KBM-7 (cell line): ENCODE measurements around the gene RPL22.

ENCODE experiments used
- DNase-seq: peaks from one replicate; pipeline ENCODE4 v3.0.0-alpha.2; 2015
- in situ Hi-C: fragments of 300-500 bp; cut with MboI; formaldehyde crosslinking; loops from 2 replicates; pipeline ENCODE4 v1.14.3; 2020; ENCODE audit warnings: low sequenced_read_pairs, low pct_unique_long_range_greater_than_20kb, mixed read lengths

RPL22 gene

GRCh38 chr1:6178751-6179563 is 20.4 kb downstream of the RPL22 start:
- in situ Hi-C loops: no loop called here
- no peak for DNase-seq

- in situ Hi-C loops: no loop called here
- no peak for DNase-seq
Measured at GRCh38 chr1:6177681-6178380, 21.6 kb downstream of the RPL22 start.

- in situ Hi-C loops: no loop called here
- no peak for DNase-seq
Measured at GRCh38 chr1:6176779-6177178, 22.6 kb downstream of the RPL22 start.

DNA sequence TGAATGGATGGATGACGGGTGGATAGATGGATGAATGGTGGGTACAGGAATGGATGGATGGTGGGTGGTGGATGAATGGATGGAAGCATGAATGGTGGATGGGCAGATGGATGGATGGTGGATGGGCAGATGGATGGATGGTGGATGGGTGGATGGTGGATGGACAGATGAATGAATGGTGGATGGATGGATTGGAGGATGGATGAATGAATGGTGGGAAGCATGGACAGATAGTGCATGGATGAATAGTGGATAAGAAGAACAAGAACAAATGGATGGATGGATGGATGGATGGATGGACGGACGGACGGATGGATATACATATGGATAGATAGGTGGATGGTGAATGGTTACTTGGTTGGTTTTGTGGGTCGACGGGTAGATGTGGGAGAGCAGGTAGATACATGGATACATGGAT is 24.0 kb downstream of the RPL22 start:
- in situ Hi-C loops: no loop called here
- DNase-seq: no peak

DNA sequence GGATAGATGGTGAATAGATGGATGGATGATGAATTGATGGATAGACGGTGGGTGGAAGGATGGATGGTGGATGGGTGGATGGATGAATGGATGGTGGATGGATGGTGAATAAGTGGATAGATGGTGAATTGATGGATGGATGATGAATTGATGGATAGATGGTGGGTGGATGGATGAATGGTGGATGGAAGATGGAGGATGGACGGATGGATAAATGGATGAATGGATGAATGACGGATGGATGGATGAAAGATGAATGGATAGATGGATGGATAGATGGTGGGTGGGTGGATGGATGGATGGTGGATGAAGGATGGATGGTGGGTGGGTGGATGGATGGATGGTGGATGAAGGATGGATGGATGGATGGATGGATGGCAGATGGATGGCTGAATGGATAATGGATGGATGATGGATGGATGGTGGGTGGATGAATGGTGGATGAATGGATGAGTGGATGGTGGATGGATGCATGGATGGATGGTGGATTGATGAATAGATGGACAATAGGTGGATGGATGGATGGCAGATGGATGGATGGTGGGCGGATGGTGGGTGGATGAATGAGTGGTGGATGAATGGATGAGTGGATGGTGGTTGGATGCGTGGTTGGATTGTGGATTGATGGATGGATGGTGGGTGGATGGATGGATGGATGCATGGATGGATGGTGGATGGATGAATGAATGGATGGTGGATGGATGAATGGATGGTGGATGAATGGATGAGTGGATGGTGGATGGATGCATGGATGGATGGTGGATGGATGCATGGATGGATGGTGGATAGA is 24.6 kb downstream of the RPL22 start:
- in situ Hi-C loops: no loop called here
- no peak for DNase-seq

- DNase-seq: no peak
- in situ Hi-C loops: no loop called here
Measured at GRCh38 chr1:6172549-6172948, 26.8 kb downstream of the RPL22 start.

DNA sequence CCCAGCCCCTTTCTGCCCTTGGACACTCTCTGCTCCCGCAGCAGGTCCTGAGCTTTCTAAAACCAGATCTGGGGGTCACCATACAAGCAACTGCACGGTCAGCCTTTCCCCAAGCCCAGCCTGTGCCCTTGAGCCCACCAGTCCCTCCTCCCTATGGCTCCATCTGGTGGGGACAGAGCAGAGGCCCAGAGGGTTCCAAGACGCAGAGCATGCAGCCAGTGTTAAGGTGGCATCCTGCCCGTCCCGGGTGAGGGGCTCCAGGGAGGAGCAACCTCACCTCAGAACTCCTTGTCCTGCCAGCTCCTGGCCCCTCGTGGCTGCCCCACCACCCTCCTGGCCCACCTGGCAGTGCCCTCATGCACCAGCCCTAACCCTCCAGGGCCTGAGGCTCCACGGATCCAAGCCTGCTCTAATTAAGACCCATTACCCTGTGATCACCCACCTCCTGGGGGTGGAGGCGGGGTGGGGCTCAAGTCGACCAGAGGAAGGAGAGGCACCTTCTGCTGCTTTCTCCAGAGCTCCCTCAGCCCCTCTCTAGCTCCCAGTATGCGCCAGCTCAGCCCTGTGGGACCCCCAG is 27.8 kb downstream of the RPL22 start:
- in situ Hi-C loops: no loop called here
- no peak for DNase-seq

GRCh38 chr1:6170742-6171201 is 28.6 kb downstream of the RPL22 start:
- no peak for DNase-seq

GRCh38 chr1:6170116-6170741 is 29.2 kb downstream of the RPL22 start:
- in situ Hi-C loops: no loop called here
- DNase-seq: no peak

More at GRCh38 chr1:6170742-6171201, 28.6 kb downstream of the RPL22 start:
- in situ Hi-C loops: no loop called here

DNA sequence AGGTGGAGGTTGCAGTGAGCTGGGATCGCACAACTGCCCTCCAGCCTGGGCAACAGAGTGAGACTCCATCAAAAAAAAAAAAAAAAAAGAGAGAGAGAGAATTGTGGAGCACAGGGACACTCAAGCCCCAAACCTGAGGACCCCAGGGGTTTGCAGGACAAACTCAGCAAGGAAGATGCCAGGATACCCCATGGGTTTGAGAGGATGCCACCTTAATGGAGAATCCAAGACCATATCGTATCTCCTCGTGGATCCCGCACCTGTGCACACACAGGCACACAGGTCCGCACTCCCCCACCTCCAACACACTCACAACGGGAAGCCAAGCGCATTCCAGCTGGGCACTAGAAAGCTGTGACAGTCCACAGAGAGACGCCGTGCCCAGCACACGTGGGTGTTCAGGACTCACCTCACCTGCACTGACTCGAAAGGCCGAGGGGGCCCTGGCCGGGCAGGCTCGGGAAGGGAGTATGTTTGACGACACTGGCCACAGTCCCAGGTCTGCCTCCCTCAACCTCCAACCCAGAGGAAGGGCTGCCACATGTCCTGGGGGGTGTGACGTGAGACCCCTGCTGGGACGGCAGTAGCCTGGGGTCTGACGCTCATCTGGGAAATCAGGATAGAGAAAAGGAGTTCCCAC is 30.3 kb downstream of the RPL22 start:
- in situ Hi-C loops: no loop called here
- DNase-seq: no peak

DNA sequence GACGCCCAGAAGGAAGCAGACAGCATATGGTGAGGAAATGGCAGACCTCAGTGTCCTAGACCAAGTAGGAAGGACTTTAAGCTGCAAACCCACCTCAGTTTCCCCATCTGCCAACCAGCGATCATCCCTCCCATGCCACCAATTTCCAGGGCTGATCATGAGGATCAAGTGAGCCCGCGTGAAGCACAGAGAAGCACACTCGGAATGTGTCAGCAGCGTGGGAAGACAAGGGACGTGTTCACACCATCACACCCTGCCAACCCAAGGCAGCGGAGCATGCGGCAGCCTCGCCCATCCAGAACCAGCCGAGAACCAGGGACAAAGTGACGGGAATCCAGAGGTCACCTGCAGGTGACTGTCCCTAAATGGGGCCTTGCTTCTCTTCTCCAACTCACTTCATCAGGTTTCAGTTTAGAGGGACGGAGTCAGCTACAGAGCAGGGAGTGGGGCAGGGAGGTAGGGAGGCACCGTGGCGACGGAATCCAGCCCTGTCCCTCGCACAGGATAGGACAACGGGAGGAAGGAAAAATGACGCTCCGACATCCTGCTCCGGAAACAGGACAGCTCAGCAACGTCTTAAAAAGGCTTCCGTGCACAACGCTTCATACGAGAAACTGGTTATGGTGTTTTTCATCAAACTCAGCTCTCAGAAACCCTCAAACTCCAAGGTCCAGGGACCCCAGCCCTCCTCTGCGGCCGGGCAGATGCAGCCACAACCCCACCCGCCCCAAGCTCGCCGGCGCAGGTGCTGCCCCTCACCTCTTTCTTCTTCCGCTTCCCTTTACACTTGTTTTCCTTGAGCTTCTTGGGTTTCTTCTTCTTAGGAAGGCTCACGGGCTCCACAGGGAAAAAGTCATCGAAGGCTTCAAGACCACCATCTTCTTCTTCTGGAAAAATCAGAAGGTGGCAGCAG is 31.7 kb downstream of the RPL22 start:
- in situ Hi-C loops: no loop called here
- DNase-seq: no peak

DNA sequence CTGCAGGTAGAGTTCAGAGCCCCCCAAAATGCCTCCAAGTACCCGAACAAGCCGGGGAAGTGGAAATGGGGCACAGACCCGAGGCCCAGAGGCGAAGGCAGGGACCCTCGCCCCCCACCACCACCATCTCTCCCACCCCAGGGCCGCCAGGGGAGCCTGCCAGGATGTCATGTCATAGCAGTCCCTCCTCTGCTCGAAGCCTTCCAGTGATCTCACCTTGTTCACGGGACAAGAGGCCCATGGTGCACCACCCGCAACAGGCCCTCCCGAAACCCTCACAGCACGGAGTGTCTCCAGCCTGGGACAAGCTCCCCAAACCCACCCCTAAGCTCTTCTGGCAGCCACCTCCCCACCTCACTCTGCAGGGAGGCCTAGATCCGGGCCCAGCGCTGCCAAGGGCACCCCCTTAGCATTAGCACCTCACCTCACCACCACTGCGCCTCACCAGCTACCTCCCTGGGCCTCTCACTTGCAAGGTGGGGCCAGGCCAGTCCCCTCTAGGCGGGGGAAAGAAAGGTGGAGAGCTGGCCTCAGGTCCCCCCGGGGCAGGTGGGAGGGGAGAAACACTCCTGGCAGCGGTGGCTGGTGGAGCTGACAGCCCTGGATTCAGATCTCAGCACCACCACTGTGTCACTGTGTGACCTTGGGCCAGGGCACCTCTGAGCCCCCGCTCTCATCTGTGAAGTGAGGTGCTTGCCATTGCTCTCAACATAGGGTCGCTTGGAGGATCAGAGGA is 32.6 kb downstream of the RPL22 start:
- DNase-seq: no peak
- in situ Hi-C loops: no loop called here

- in situ Hi-C loops: no loop called here
- no peak for DNase-seq
Measured at GRCh38 chr1:6166221-6166620, 33.2 kb downstream of the RPL22 start.

DNA sequence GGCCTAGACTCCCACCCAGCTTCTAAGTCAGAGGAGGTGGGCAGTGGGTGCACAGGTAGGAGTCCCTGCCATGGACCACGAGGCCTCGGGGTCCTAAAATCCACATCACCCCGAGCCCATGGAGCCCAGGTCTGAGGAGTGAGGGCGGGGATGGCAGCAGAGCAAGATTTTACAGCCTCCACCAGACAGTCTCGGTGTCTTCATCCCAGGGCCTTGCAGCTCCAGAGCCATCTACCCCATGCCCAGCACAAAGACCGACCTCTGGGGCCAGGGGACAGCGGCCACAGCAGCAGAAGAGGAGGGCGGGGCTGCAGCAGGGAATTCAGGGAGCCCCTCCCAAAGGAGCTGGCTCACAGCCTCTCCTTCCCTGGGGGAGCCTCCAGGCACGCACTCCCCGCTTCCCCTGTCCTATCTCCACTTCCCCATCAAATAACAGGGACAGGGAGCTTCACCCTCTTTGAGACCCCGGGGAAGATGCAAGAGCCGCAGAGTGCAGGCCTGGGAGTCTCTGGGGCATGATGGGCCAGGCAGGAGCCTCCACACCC is 33.9 kb downstream of the RPL22 start:
- in situ Hi-C loops: no loop called here
- no peak for DNase-seq

DNA sequence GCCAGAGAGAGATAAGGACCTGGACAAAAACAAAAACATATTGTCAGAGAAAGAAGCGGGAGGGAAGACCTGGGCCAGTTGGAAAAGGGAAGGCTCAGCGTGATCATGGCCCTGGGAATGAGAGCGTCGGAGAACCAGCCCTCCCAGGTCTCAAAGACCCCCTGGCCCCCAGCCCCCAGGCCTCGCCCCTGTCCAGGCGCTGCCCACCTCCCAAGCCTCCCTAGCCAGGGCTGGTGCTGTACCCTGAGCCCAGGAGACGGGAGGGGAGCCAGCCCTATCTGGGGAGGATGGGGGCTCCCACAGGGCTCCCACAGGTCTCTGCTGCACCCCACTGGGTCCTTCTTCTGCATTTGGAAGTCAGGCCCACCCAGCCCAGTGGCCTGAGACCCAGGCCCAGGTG is 34.4 kb downstream of the RPL22 start:
- DNase-seq: no peak
- in situ Hi-C loops: no loop called here

DNA sequence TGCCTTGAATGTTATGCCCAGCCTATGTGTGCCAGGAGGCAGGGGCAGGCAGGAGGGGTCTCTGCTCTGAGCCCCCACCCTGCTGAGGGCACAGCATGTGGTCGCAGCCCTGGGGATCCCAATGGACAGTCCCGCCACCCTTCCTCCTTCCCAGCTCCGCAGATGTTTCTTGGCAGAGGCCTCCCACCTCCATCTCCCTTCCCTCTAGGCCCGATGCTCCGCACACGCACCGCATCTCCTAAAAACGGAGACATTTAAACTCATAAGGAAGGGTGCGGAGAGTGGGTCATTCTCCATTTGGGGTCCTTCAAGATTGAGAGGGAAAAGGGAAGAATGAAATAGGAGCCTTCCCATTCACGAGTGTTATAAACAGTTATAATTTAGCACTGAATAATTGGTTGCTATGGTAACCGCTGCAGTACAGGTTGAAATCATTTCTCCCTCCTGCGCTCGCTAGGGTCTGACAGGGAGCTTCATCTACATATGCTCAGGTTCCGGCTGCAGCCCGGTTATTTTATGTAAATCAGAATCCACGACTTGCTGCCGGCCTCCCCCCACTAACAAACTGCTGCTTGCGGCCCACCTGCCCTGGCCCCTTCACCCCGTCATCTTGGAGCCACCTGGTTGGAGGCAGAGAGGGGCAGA is 35.3 kb downstream of the RPL22 start:
- DNase-seq: no peak
- in situ Hi-C loops: no loop called here
